SK-N-SH (cell line): ENCODE results near the gene PARD3B. TPM values are rescaled to one million over a fixed set of nuclear protein-coding genes. Genes with fewer than 3 reads are reported as not detected.
A peak's percentile ranks its signal among the peaks of the same experiment; 100 is the strongest.

ENCODE experiments used
- CTCF ChIA-PET: fragments of 300-600, 350-600 bp; formaldehyde crosslinking; extraction: SDS; loops from one replicate; lab custom pipeline; 2021; lab: Yijun Ruan, JAX
- POLR2A ChIA-PET: fragments of 350-600 bp; sonication (Branson Sonifier 250); formaldehyde crosslinking; extraction: SDS; loops from one replicate; lab custom pipeline; 2020; ENCODE audit warnings: antibody characterized with exemption, inconsistent platforms; lab: Yijun Ruan, JAX
- DNase-seq: peaks from one replicate; pipeline ENCODE4 v3.0.0; 2012
- H2AFZ ChIP-seq: fragments of 200-600 bp; sonication (generic); 2 replicates; pipeline ENCODE4 v1.8.1; 2016; ENCODE audit warnings: antibody characterized with exemption, mild to moderate bottlenecking, low read depth
- H3F3A ChIP-seq: fragments of 200-600 bp; sonication (generic); replicated peaks from 2 replicates; pipeline ENCODE3; 2016; ENCODE audit warnings: antibody characterized with exemption, mild to moderate bottlenecking; ENCODE audit not compliant: insufficient read depth
- H3K27ac ChIP-seq, 2 experiments: fragments of 200-500 bp in 1 of 2; fragments of 200-600 bp in 1 of 2; sonication (Bioruptor generic) in 1 of 2; sonication (generic), shearing (Covaris generic) in 1 of 2; 2 replicates each; pipeline versions ENCODE4 v1.5.1 to v1.6.1; 2014 to 2016; ENCODE audit warnings: low read depth in 2 of 2, inconsistent platforms in 1 of 2, low read length in 1 of 2, mild to moderate bottlenecking in 1 of 2, mixed read lengths in 1 of 2
- H3K27me3 ChIP-seq: fragments of 200-600 bp; sonication (generic), shearing (Covaris generic); 2 replicates; pipeline ENCODE4 v1.6.1; 2016; ENCODE audit warnings: mixed run types; ENCODE audit not compliant: insufficient read depth
- H3K36me3 ChIP-seq, 2 experiments: fragments of 200-500 bp in 1 of 2; fragments of 200-600 bp in 1 of 2; sonication (Bioruptor generic) in 1 of 2; sonication (generic) in 1 of 2; replicated peaks in 1 of 2; 2 replicates each; pipeline versions ENCODE3 to v1.5.1; 2014 to 2016; ENCODE audit warnings: low read length in 1 of 2, mild to moderate bottlenecking in 1 of 2; ENCODE audit not compliant: insufficient read depth in 2 of 2, control insufficient read depth in 1 of 2
- H3K4me1 ChIP-seq, 2 experiments: fragments of 200-500 bp in 1 of 2; fragments of 200-600 bp in 1 of 2; sonication (Bioruptor generic) in 1 of 2; sonication (generic), shearing (Covaris generic) in 1 of 2; 2 replicates each; pipeline versions ENCODE4 v1.5.1 to v1.6.1; 2014 to 2016; ENCODE audit warnings: low read depth in 1 of 2, low read length in 1 of 2, mixed run types in 1 of 2; ENCODE audit not compliant: insufficient read depth in 2 of 2, control insufficient read depth in 1 of 2
- H3K4me2 ChIP-seq: fragments of 200-600 bp; sonication (generic), shearing (Covaris generic); 2 replicates; pipeline ENCODE4 v1.6.1; 2017; ENCODE audit warnings: mixed run types
- H3K4me3 ChIP-seq, 2 experiments: fragments of 200-500 bp in 1 of 2; fragments of 200-600 bp in 1 of 2; sonication (Bioruptor generic) in 1 of 2; sonication (generic), shearing (Covaris generic) in 1 of 2; 2 replicates each; pipeline versions ENCODE4 v1.5.1 to v1.8.1; 2014 to 2016; ENCODE audit warnings: low read depth in 2 of 2, inconsistent platforms in 1 of 2, low read length in 1 of 2, mild to moderate bottlenecking in 1 of 2, mixed read lengths in 1 of 2, moderate library complexity in 1 of 2
- H3K79me2 ChIP-seq: fragments of 200-600 bp; sonication (generic); 2 replicates; pipeline ENCODE4 v1.8.1; 2017; ENCODE audit warnings: mild to moderate bottlenecking; ENCODE audit not compliant: insufficient read depth
- H3K9ac ChIP-seq: fragments of 200-600 bp; sonication (generic); 2 replicates; pipeline ENCODE4 v1.6.1; 2017; ENCODE audit warnings: mixed run types
- H3K9me2 ChIP-seq: fragments of 200-600 bp; sonication (generic); 2 replicates; pipeline ENCODE4 v1.6.1; 2017; ENCODE audit warnings: mixed run types
- H3K9me3 ChIP-seq: fragments of 200-600 bp; sonication (generic); 2 replicates; pipeline ENCODE4 v1.6.1; 2017; ENCODE audit warnings: mixed run types, mild to moderate bottlenecking, moderate library complexity
- H4K20me1 ChIP-seq: fragments of 200-600 bp; sonication (generic); 2 replicates; pipeline ENCODE4 v1.6.1; 2017; ENCODE audit warnings: mild to moderate bottlenecking, mixed run types; ENCODE audit not compliant: insufficient read depth
- ELF1 ChIP-seq: IDR thresholded peaks from 2 replicates; pipeline ENCODE4 v1.4.0; 2012
- EZH2phosphoT487 ChIP-seq: fragments of 200-600 bp; sonication (generic); IDR thresholded peaks from 2 replicates; pipeline ENCODE4 v1.6.1; 2017; ENCODE audit warnings: low read depth, mixed run types, mild to moderate bottlenecking, antibody characterized with exemption, moderate library complexity, borderline replicate concordance
- FOSL2 ChIP-seq: IDR thresholded peaks from 2 replicates; pipeline ENCODE4 v1.4.0; 2012; ENCODE audit warnings: low read depth, mild to moderate bottlenecking, moderate library complexity, borderline replicate concordance
- FOXJ3 ChIP-seq: sonication (generic); formaldehyde crosslinking; IDR thresholded peaks from 2 replicates; pipeline ENCODE4 v1.5.1; 2020; ENCODE audit warnings: mild to moderate bottlenecking, missing genetic modification reagents
- GATA2 ChIP-seq: sonication (generic); formaldehyde crosslinking; IDR thresholded peaks from 2 replicates; pipeline ENCODE4 v1.5.0; 2020; ENCODE audit warnings: mild to moderate bottlenecking, missing genetic modification reagents
- JUND ChIP-seq: IDR thresholded peaks from 2 replicates; pipeline ENCODE4 v1.4.0; 2012
- MEF2A ChIP-seq: IDR thresholded peaks from 2 replicates; pipeline ENCODE4 v1.4.0; 2012; ENCODE audit warnings: low read depth, borderline replicate concordance
- MXI1 ChIP-seq: IDR thresholded peaks from 2 replicates; pipeline ENCODE4 v1.6.1; 2012; ENCODE audit warnings: mild to moderate bottlenecking, low read depth, low read length, improper control_type of control experiment
- POLR2AphosphoS5 ChIP-seq: IDR thresholded peaks from 2 replicates; pipeline ENCODE4 v1.6.1; 2012; ENCODE audit warnings: low read depth, low read length
- RFX5 ChIP-seq: IDR thresholded peaks from 2 replicates; pipeline ENCODE4 v1.6.1; 2012; ENCODE audit warnings: mild to moderate bottlenecking, improper control_type of control experiment, low read length
- RXRA ChIP-seq: IDR thresholded peaks from 2 replicates; pipeline ENCODE4 v1.4.0; 2012; ENCODE audit warnings: low read depth, mild to moderate bottlenecking, borderline replicate concordance
- SIN3A ChIP-seq: IDR thresholded peaks from 2 replicates; pipeline ENCODE4 v1.6.1; 2012; ENCODE audit warnings: low read depth, mild to moderate bottlenecking, low read length, moderate library complexity, borderline replicate concordance
- SMC3 ChIP-seq: IDR thresholded peaks from 2 replicates; pipeline ENCODE4 v1.6.1; 2012; ENCODE audit warnings: low read depth, low read length, improper control_type of control experiment
- TCF12 ChIP-seq: IDR thresholded peaks from 2 replicates; pipeline ENCODE4 v1.4.0; 2012
- WGBS: methylation state at CpG from one replicate; pipeline ENCODE4 v1.1.6; 2017; ENCODE audit warnings: low lambda C conversion rate; 5-methylcytosine and 5-hydroxymethylcytosine counted together
- polyA plus RNA-seq, 3 experiments: library from polyadenylated mRNA; depleted of rRNA; stranded (reverse); fragments of >200 nt; gene quantifications; 2 replicates each; pipeline ENCODE4 v1.2.3, GENCODE V29; 2012
- TF ChIP-seq, protein P1 (sequence below): fragments of 150-350 bp; IDR thresholded peaks from 2 replicates; pipeline ENCODE4 v1.6.1; 2016; ENCODE audit warnings: mild to moderate bottlenecking, low read depth, low read length
- TF ChIP-seq, protein P2 (sequence below): IDR thresholded peaks from 2 replicates; pipeline ENCODE4 v1.4.0; 2012; ENCODE audit warnings: low read depth, borderline replicate concordance
- TF ChIP-seq, protein P3 (sequence below): IDR thresholded peaks from 2 replicates; pipeline ENCODE4 v1.6.1; 2012; ENCODE audit warnings: mild to moderate bottlenecking, low read depth, low read length, moderate library complexity
- TF ChIP-seq, protein P4 (sequence below): IDR thresholded peaks from 2 replicates; pipeline ENCODE4 v1.4.0; 2012; ENCODE audit warnings: low read depth
- TF ChIP-seq, protein P5 (sequence below): fragments of 200-600 bp; sonication (generic); IDR thresholded peaks from 2 replicates; pipeline ENCODE4 v1.6.1; 2017; ENCODE audit warnings: antibody characterized with exemption, mild to moderate bottlenecking, moderate library complexity

Gene PARD3B
- polyA plus RNA-seq, 1 of the 3 experiments (the other 2 are of a cell fraction) = 0.87 TPM

DNA sequence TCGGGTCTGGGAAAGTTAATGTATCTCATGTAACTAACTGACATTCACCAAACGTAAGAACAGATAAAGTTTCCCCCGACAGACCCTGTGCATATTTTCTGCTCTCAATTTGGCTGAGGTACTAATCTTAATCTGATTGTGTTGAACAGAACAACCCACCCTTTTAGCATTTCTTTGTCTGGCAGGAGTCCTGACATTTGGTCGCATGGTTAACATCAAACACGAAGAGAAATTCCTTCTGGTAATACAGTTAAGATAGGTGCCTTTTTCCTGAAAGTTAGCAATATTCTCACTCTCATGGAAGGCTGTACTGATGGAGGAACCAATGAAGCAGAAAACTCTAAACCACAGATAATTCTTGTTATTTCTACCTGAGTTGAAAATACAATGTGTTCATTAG lies 520.8 kb downstream of the PARD3B start (continued):
- TF ChIP-seq, protein P1, sequence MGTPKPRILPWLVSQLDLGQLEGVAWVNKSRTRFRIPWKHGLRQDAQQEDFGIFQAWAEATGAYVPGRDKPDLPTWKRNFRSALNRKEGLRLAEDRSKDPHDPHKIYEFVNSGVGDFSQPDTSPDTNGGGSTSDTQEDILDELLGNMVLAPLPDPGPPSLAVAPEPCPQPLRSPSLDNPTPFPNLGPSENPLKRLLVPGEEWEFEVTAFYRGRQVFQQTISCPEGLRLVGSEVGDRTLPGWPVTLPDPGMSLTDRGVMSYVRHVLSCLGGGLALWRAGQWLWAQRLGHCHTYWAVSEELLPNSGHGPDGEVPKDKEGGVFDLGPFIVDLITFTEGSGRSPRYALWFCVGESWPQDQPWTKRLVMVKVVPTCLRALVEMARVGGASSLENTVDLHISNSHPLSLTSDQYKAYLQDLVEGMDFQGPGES = no peak
- TF ChIP-seq MEF2A (no peak), EZH2phosphoT487 (no peak), FOSL2 (no peak), FOXJ3 (CRISPR knock-in tag) (peak; percentile 49; the same call in 1 of the 2 replicates), JUND (no peak), GATA2 (CRISPR knock-in tag) (peak; percentile 69), MXI1 (no peak), RXRA (no peak), ELF1 (no peak), TCF12 (no peak)
- TF ChIP-seq, protein P2, sequence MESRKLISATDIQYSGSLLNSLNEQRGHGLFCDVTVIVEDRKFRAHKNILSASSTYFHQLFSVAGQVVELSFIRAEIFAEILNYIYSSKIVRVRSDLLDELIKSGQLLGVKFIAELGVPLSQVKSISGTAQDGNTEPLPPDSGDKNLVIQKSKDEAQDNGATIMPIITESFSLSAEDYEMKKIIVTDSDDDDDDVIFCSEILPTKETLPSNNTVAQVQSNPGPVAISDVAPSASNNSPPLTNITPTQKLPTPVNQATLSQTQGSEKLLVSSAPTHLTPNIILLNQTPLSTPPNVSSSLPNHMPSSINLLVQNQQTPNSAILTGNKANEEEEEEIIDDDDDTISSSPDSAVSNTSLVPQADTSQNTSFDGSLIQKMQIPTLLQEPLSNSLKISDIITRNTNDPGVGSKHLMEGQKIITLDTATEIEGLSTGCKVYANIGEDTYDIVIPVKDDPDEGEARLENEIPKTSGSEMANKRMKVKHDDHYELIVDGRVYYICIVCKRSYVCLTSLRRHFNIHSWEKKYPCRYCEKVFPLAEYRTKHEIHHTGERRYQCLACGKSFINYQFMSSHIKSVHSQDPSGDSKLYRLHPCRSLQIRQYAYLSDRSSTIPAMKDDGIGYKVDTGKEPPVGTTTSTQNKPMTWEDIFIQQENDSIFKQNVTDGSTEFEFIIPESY = no peak
- TF ChIP-seq, protein P3, sequence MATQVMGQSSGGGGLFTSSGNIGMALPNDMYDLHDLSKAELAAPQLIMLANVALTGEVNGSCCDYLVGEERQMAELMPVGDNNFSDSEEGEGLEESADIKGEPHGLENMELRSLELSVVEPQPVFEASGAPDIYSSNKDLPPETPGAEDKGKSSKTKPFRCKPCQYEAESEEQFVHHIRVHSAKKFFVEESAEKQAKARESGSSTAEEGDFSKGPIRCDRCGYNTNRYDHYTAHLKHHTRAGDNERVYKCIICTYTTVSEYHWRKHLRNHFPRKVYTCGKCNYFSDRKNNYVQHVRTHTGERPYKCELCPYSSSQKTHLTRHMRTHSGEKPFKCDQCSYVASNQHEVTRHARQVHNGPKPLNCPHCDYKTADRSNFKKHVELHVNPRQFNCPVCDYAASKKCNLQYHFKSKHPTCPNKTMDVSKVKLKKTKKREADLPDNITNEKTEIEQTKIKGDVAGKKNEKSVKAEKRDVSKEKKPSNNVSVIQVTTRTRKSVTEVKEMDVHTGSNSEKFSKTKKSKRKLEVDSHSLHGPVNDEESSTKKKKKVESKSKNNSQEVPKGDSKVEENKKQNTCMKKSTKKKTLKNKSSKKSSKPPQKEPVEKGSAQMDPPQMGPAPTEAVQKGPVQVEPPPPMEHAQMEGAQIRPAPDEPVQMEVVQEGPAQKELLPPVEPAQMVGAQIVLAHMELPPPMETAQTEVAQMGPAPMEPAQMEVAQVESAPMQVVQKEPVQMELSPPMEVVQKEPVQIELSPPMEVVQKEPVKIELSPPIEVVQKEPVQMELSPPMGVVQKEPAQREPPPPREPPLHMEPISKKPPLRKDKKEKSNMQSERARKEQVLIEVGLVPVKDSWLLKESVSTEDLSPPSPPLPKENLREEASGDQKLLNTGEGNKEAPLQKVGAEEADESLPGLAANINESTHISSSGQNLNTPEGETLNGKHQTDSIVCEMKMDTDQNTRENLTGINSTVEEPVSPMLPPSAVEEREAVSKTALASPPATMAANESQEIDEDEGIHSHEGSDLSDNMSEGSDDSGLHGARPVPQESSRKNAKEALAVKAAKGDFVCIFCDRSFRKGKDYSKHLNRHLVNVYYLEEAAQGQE = no peak
- TF ChIP-seq, protein P4, sequence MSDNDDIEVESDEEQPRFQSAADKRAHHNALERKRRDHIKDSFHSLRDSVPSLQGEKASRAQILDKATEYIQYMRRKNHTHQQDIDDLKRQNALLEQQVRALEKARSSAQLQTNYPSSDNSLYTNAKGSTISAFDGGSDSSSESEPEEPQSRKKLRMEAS = no peak

DNA sequence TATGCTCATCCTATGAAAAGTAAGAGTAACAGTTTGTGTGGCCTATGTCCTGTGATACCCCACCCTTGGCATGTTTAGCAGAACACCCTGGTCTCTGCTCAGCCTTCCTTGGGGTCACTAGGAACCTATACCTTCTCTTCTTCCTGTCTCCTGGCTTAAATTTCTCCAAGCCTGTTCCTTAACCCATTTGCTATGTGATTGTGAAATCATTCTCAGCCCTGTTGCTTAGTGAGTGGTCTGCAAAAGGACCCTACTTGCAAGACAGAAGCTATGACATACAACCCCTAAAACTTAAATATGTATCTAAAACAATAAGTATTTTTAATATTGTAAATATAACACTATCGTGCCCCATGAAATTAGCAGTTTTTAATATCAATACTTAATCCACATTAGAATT lies 524.7 kb downstream of the PARD3B start:
- H4K20me1 ChIP-seq = no peaks in the 10 kb centered on the region
- H3K27me3 ChIP-seq = no peaks in the 10 kb centered on the region
- ChIA-PET CTCF (interaction anchor here (1.0 to 1.2 kb wide), 2 partner anchors 10 to 606 kb away, joined by 3 read pairs; no protein-coding TSS in a partner anchor), POLR2A (no interaction called here)
- H3K4me1 ChIP-seq = peaks cover 0 to 21% of the 10 kb centered on the region in 2 experiments; a peak in 2 of 4 replicates
- no peaks in the 10 kb centered on the region for H3K79me2 ChIP-seq
- no peak overlapping the region; a peak in 1 of 4 replicates for H3K27ac ChIP-seq
- no peak overlapping the region for H2AFZ ChIP-seq
- H3K36me3 ChIP-seq = no peaks in the 10 kb centered on the region
- no peaks in the 10 kb centered on the region for H3F3A ChIP-seq
- no peaks in the 10 kb centered on the region for H3K9me3 ChIP-seq
- no peak for DNase-seq
- no peak overlapping the region for H3K9ac ChIP-seq
- no peak overlapping the region for H3K4me3 ChIP-seq
- no peaks in the 10 kb centered on the region for H3K9me2 ChIP-seq
- no peak overlapping the region for H3K4me2 ChIP-seq
- 81% methylated on average over 1 of the region's 1 CpG for WGBS
- no peak for TF ChIP-seq FOSL2
- TF ChIP-seq, protein P4 = no peak
- TF ChIP-seq, protein P5, sequence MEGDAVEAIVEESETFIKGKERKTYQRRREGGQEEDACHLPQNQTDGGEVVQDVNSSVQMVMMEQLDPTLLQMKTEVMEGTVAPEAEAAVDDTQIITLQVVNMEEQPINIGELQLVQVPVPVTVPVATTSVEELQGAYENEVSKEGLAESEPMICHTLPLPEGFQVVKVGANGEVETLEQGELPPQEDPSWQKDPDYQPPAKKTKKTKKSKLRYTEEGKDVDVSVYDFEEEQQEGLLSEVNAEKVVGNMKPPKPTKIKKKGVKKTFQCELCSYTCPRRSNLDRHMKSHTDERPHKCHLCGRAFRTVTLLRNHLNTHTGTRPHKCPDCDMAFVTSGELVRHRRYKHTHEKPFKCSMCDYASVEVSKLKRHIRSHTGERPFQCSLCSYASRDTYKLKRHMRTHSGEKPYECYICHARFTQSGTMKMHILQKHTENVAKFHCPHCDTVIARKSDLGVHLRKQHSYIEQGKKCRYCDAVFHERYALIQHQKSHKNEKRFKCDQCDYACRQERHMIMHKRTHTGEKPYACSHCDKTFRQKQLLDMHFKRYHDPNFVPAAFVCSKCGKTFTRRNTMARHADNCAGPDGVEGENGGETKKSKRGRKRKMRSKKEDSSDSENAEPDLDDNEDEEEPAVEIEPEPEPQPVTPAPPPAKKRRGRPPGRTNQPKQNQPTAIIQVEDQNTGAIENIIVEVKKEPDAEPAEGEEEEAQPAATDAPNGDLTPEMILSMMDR = no peak
- TF ChIP-seq JUND = no peak
- TF ChIP-seq MXI1 = no peak
- no peak for TF ChIP-seq SMC3
- no peak for TF ChIP-seq RFX5
- TF ChIP-seq, protein P3 = no peak
- no peak for TF ChIP-seq POLR2AphosphoS5
- no peak for TF ChIP-seq SIN3A
